HAP-1 (cell line): ENCODE results near the gene C5orf47.
A peak's percentile ranks its signal among the peaks of the same experiment; 100 is the strongest.

Experiments used
- DNase-seq, 2 experiments: peaks; one replicate each; pipeline ENCODE4 v3.0.0-alpha.2; 2016 to 2020; ENCODE audit warnings: low spot score in 2 of 2
- H3K27me3 ChIP-seq: fragments of 250-450 bp; sonication (Bioruptor Pico); 2 replicates; pipeline ENCODE4 v1.5.1; 2020; ENCODE audit warnings: low read depth, mild to moderate bottlenecking, moderate library complexity
- H3K36me3 ChIP-seq: fragments of 250-450 bp; sonication (Bioruptor Pico); replicated peaks from 2 replicates; pipeline ENCODE4 v1.5.1; 2020; ENCODE audit warnings: mild to moderate bottlenecking
- H3K4me1 ChIP-seq: fragments of 250-450 bp; sonication (Bioruptor Pico); 2 replicates; pipeline ENCODE4 v1.5.1; 2020; ENCODE audit warnings: mild to moderate bottlenecking
- H3K4me3 ChIP-seq: fragments of 250-450 bp; sonication (Bioruptor Pico); 2 replicates; pipeline ENCODE4 v1.5.1; 2020; ENCODE audit warnings: mild to moderate bottlenecking, moderate library complexity
- H3K9me3 ChIP-seq: fragments of 250-450 bp; sonication (Bioruptor Pico); 2 replicates; pipeline ENCODE4 v1.5.1; 2020; ENCODE audit warnings: mild to moderate bottlenecking, moderate library complexity
- in situ Hi-C: fragments of 300-500 bp; cut with MboI; formaldehyde crosslinking; loops from 3 replicates; pipeline ENCODE4 v1.14.3; 2020; ENCODE audit warnings: low sequenced_read_pairs, inconsistent platforms, mixed read lengths

C5orf47 gene

DNA sequence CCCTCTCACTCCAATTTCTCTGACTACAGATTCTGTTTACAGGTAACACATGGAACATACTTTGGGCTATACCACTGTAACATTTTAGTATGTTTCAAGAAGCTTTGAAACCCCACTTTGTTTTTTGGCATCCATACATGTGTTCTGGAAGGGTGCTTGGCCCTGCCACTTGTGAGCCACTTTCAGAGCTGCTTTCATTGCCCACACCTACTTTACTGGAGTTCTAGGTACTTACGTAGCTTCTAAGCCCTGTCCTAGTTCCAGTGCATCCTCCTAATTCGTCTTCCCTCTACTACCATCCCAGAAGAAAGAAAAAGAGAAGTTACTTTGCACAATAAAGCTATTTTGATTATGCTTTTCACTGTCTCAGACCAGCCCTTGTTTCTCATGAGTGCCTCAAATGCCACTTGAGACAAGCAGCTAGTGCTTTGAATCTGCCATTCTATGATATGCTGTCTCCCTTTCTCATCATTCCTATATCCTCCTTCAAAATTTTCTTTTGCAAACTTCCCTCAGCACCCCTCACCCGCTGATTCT, 26.5 kb upstream of the C5orf47 start:
- no peak overlapping the region for H3K4me3 ChIP-seq
- H3K27me3 ChIP-seq = no peaks in the 10 kb centered on the region
- DNase-seq = no peak
- in situ Hi-C loops = loop anchor here (25.0 kb wide), 1 partner anchor 675 kb away; no protein-coding TSS in a partner anchor
- H3K4me1 ChIP-seq = no peaks in the 10 kb centered on the region; the same call in 1 of the 2 replicates
- no peaks in the 10 kb centered on the region for H3K36me3 ChIP-seq
- no peaks in the 10 kb centered on the region for H3K9me3 ChIP-seq

- in situ Hi-C loops = loop anchor here (25.0 kb wide), 1 partner anchor 676 kb away; no protein-coding TSS in a partner anchor
- Histone ChIP-seq H3K27me3 (no peaks in the 10 kb centered on the region), H3K9me3 (no peaks in the 10 kb centered on the region), H3K36me3 (no peaks in the 10 kb centered on the region), H3K4me1 (no peaks in the 10 kb centered on the region; the same call in 1 of the 2 replicates), H3K4me3 (no peak overlapping the region)
- DNase-seq = no peak
Measured at GRCh38 chr5:173963182-173963838, 25.7 kb upstream of the C5orf47 start.

GRCh38 chr5:173963867-173964441, 25.0 kb upstream of the C5orf47 start:
- H3K4me1 ChIP-seq = no peaks in the 10 kb centered on the region; the same call in 1 of the 2 replicates
- no peaks in the 10 kb centered on the region for H3K27me3 ChIP-seq
- H3K9me3 ChIP-seq = no peaks in the 10 kb centered on the region
- DNase-seq = no peak
- no peaks in the 10 kb centered on the region for H3K36me3 ChIP-seq
- in situ Hi-C loops = loop anchor here (25.0 kb wide), 1 partner anchor 677 kb away; no protein-coding TSS in a partner anchor
- no peak overlapping the region for H3K4me3 ChIP-seq

DNA sequence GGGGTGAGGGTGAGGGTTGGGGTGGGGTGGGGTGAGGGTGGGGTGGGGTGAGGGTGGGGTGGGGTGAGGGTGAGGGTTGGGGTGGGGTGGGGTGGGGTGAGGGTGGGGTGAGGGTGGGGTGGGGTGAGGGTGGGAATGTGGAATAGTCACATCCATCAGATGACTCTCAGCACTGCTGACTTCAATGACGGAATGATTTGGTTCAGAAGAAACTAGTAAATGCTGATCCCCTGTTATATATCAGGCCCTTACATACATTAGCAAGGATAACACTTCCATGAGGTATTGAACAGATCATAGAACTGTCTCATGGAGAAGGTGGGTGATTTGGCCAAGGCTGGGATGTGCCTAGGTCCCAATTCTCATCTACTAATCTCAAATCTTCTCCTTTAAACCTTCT, 24.5 kb upstream of the C5orf47 start:
- Histone ChIP-seq H3K27me3 (no peaks in the 10 kb centered on the region), H3K36me3 (no peaks in the 10 kb centered on the region), H3K4me1 (no peaks in the 10 kb centered on the region; the same call in 1 of the 2 replicates), H3K9me3 (no peaks in the 10 kb centered on the region), H3K4me3 (no peak overlapping the region)
- no peak for DNase-seq
- in situ Hi-C loops = loop anchor here (25.0 kb wide), 1 partner anchor 677 kb away; no protein-coding TSS in a partner anchor

DNA sequence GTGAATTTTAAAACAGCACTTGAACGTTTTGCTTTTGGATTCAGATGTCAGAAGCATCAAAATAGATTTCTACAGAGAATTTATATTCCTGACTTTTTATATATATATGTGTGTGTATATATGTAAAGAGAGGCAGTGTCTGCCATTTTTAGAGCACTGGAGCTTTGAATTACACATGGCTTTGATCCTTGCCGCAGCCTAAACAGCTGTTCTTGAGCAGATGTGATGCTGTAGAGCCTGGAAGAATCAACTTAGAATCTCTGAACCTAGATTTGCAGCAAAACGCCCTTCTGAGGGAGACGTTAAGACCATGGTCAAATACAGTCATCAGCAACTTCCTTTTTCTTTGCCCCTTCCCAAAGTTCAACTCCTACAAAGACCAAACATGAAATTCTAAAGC, 21.7 kb upstream of the C5orf47 start:
- no peaks in the 10 kb centered on the region for H3K9me3 ChIP-seq
- H3K4me1 ChIP-seq = no peaks in the 10 kb centered on the region; the same call in 1 of the 2 replicates
- no peaks in the 10 kb centered on the region for H3K27me3 ChIP-seq
- H3K4me3 ChIP-seq = no peak overlapping the region
- in situ Hi-C loops = loop anchor here (25.0 kb wide), 1 partner anchor 680 kb away; no protein-coding TSS in a partner anchor
- no peak for DNase-seq
- H3K36me3 ChIP-seq = no peaks in the 10 kb centered on the region

- DNase-seq = no peak
- no peak overlapping the region for H3K4me3 ChIP-seq
- no peaks in the 10 kb centered on the region for H3K9me3 ChIP-seq
- no peaks in the 10 kb centered on the region for H3K4me1 ChIP-seq
- no peaks in the 10 kb centered on the region for H3K36me3 ChIP-seq
- in situ Hi-C loops = loop anchor here (25.0 kb wide), 1 partner anchor 681 kb away; no protein-coding TSS in a partner anchor
- no peaks in the 10 kb centered on the region for H3K27me3 ChIP-seq
Measured at GRCh38 chr5:173968154-173968797, 20.7 kb upstream of the C5orf47 start.

DNA sequence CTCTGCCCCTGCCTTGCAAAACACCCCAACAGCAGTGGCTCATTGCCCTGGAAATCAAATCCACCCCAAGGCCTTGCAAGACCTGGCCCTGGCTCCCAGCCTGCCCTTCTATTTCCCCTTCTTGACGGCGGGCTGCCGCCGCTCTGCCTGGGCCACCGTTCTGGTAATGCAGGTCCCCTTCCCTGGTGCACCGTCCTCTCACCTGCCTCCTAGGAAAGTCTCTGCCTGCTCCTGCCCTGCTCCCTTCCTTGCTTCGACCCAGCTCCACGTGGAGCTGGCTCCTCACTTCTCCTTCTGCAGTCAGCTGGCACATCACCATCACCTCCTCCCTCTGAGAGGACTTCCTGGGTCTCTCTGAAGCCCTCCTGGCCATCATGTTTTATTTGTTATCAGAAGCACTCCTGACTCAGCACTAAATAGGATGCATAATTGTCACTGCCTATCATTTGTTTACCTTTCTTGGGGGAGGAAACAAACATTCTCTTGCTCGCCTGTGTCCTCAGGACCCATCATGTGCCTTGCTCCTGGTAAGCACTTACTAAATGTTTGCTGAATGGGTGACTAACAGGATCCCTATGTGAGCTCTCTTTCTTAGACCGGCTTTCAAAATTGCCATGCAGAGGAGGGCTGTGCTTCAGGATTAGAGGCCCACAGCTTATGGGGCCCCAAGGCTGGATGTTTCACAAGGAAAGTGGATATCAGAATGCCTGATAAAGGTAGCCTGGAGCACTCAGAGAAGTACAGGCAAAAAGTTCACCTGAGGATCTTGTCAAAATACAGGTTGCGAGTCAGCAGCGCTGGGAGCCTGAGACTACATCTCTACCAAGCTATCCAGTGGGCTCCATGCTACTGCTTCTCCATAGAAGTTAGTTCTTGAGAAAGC, 19.6 kb upstream of the C5orf47 start:
- Histone ChIP-seq H3K36me3 (no peaks in the 10 kb centered on the region), H3K9me3 (no peaks in the 10 kb centered on the region), H3K4me1 (no peaks in the 10 kb centered on the region), H3K27me3 (no peaks in the 10 kb centered on the region), H3K4me3 (no peak overlapping the region)
- no peak for DNase-seq
- in situ Hi-C loops = loop anchor here (5.0 to 25.0 kb wide), 2 partner anchors 347 to 682 kb away; no protein-coding TSS in a partner anchor

GRCh38 chr5:173970878-173971650, 17.9 kb upstream of the C5orf47 start:
- DNase-seq = peak in 1 of 2 experiments; percentile 24
- in situ Hi-C loops = loop anchor here (5.0 to 25.0 kb wide), 2 partner anchors 349 to 684 kb away; no protein-coding TSS in a partner anchor
- H3K4me1 ChIP-seq = no peaks in the 10 kb centered on the region
- H3K36me3 ChIP-seq = no peaks in the 10 kb centered on the region
- no peak overlapping the region for H3K4me3 ChIP-seq
- H3K9me3 ChIP-seq = no peaks in the 10 kb centered on the region
- H3K27me3 ChIP-seq = no peaks in the 10 kb centered on the region

- Histone ChIP-seq H3K4me1 (no peaks in the 10 kb centered on the region), H3K4me3 (no peak overlapping the region), H3K36me3 (no peaks in the 10 kb centered on the region), H3K9me3 (no peaks in the 10 kb centered on the region), H3K27me3 (no peaks in the 10 kb centered on the region)
- DNase-seq = peak; percentile 5 to 29
- in situ Hi-C loops = loop anchor here (5.0 to 25.0 kb wide), 2 partner anchors 350 to 685 kb away; no protein-coding TSS in a partner anchor
Measured at GRCh38 chr5:173971681-173972345, 17.2 kb upstream of the C5orf47 start.

GRCh38 chr5:173972607-173972924, 16.4 kb upstream of the C5orf47 start:
- H3K27me3 ChIP-seq = peaks cover 2% of the 10 kb centered on the region; the same call in 1 of the 2 replicates
- no peak for DNase-seq
- in situ Hi-C loops = loop anchor here (5.0 to 25.0 kb wide), 2 partner anchors 350 to 685 kb away; no protein-coding TSS in a partner anchor
- H3K4me3 ChIP-seq = no peak overlapping the region
- H3K36me3 ChIP-seq = no peaks in the 10 kb centered on the region
- H3K4me1 ChIP-seq = no peaks in the 10 kb centered on the region
- H3K9me3 ChIP-seq = no peaks in the 10 kb centered on the region

GRCh38 chr5:173972925-173973615, 15.9 kb upstream of the C5orf47 start:
- peak overlapping the region; percentile 15 for H3K4me3 ChIP-seq
- H3K4me1 ChIP-seq = no peaks in the 10 kb centered on the region
- DNase-seq = peak; percentile 72 to 87
- peaks cover 2% of the 10 kb centered on the region; the same call in 1 of the 2 replicates for H3K27me3 ChIP-seq
- no peaks in the 10 kb centered on the region for H3K9me3 ChIP-seq
- H3K36me3 ChIP-seq = no peaks in the 10 kb centered on the region
- in situ Hi-C loops = loop anchor here (5.0 to 25.0 kb wide), 2 partner anchors 351 to 686 kb away; no protein-coding TSS in a partner anchor
